GM12864 (cell line): ENCODE data around the gene LMBR1.

Experiments used
- DNase-seq: peaks from one replicate; pipeline ENCODE4 v3.0.0-alpha.2; 2011; ENCODE audit warnings: low read depth
- H3K4me3 ChIP-seq: 2 replicates; pipeline ENCODE4 v1.5.1; 2011; ENCODE audit warnings: mild to moderate bottlenecking, low read depth, low read length, control low read depth
- CTCF ChIP-seq: IDR thresholded peaks from 2 replicates; pipeline ENCODE4 v1.5.1; 2011; ENCODE audit warnings: low read depth, mild to moderate bottlenecking, moderate library complexity, low read length, control low read depth, inconsistent platforms; ENCODE audit errors: missing control alignments

Gene LMBR1

GRCh38 chr7:156792611-156793010 is 100.4 kb downstream of the LMBR1 start:
- no peak for TF ChIP-seq CTCF
- no peak overlapping the region for H3K4me3 ChIP-seq
- no peak for DNase-seq

- DNase-seq = no peak
- no peak for TF ChIP-seq CTCF
- no peak overlapping the region for H3K4me3 ChIP-seq
Measured at GRCh38 chr7:156791241-156791640, 101.7 kb downstream of the LMBR1 start.

GRCh38 chr7:156790264-156790663 is 102.7 kb downstream of the LMBR1 start:
- TF ChIP-seq CTCF = no peak
- no peak overlapping the region for H3K4me3 ChIP-seq
- DNase-seq = no peak

GRCh38 chr7:156785998-156786543 is 106.9 kb downstream of the LMBR1 start:
- TF ChIP-seq CTCF = no peak
- no peak for DNase-seq
- no peak overlapping the region for H3K4me3 ChIP-seq

- DNase-seq = no peak
- H3K4me3 ChIP-seq = no peak overlapping the region
- TF ChIP-seq CTCF = no peak
Measured at GRCh38 chr7:156783864-156784263, 109.1 kb downstream of the LMBR1 start.

GRCh38 chr7:156781972-156782371 is 111.0 kb downstream of the LMBR1 start:
- TF ChIP-seq CTCF = no peak
- H3K4me3 ChIP-seq = no peak overlapping the region
- DNase-seq = no peak

- peak; percentile 85 for DNase-seq
- no peak for TF ChIP-seq CTCF
- peak overlapping the region; percentile 19; the same call in 1 of the 2 replicates for H3K4me3 ChIP-seq
Measured at GRCh38 chr7:156780724-156781455, 112.1 kb downstream of the LMBR1 start.
